GM12874 (cell line): ENCODE measurements around the gene LIMK2.
A peak's percentile ranks its signal among the peaks of the same experiment; 100 is the strongest.

Experiments
- CTCF ChIP-seq: IDR thresholded peaks from 2 replicates; pipeline ENCODE4 v1.5.1; 2011; ENCODE audit warnings: low read depth, mild to moderate bottlenecking, control low read depth, low read length, moderate library complexity; ENCODE audit not compliant: insufficient read depth

LIMK2 gene

GRCh38 chr22:31292236-31292989, 80.3 kb downstream of the LIMK2 start, which contains the start of gene PIK3IP1:
Gene PIK3IP1 (minus strand): TSS chr22:31292488. CDS start chr22:31292344, 144 bp downstream.
- TF ChIP-seq CTCF, result peak; percentile 46; the same call in 1 of the 2 replicates

GRCh38 chr22:31295360-31295759, 83.3 kb downstream of the LIMK2 start:
- no peak for TF ChIP-seq CTCF

- TF ChIP-seq CTCF, result no peak
These were observed 83.9 kb downstream of the LIMK2 start for GRCh38 chr22:31295831-31296657.

- no peak for TF ChIP-seq CTCF
These were observed 88.8 kb downstream of the LIMK2 start for GRCh38 chr22:31300896-31301295.

GRCh38 chr22:31302006-31302405, 89.9 kb downstream of the LIMK2 start:
- no peak for TF ChIP-seq CTCF

GRCh38 chr22:31302537-31302936, 90.4 kb downstream of the LIMK2 start:
- no peak for TF ChIP-seq CTCF

GRCh38 chr22:31305194-31305593, 93.1 kb downstream of the LIMK2 start:
- TF ChIP-seq CTCF, result no peak
